Measurements from ENCODE around the gene YIPF4.
"Not testable (repeated sequence)": the region's sequence is repeated elsewhere in the genome, so short reads cannot be mapped to it uniquely, and the experiment has no call there.

YIPF4 gene

DNA sequence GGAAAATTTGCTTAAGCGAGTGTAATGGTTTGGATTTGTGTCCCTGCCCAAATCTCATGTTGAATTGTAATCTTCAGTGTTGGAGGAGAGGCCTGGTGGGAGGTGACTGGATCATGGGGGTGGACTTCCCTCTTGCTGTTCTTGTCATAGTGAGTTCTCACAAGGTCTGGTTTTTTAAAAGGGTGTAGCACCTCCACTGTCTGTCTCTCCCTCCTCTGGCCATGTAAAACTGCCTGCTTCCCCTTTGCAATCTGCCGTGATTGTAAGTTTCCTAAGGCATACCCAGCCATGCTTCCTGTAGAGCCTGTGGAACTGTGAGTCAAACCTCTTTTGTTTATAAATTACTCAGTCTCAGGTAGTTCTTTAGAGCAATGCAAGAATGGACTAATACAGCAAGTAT lies 6.6 kb downstream of the YIPF4 start:
- in situ Hi-C loops (cut with HindIII; ENCODE audit: low sequenced_read_pairs): no loop called here

DNA sequence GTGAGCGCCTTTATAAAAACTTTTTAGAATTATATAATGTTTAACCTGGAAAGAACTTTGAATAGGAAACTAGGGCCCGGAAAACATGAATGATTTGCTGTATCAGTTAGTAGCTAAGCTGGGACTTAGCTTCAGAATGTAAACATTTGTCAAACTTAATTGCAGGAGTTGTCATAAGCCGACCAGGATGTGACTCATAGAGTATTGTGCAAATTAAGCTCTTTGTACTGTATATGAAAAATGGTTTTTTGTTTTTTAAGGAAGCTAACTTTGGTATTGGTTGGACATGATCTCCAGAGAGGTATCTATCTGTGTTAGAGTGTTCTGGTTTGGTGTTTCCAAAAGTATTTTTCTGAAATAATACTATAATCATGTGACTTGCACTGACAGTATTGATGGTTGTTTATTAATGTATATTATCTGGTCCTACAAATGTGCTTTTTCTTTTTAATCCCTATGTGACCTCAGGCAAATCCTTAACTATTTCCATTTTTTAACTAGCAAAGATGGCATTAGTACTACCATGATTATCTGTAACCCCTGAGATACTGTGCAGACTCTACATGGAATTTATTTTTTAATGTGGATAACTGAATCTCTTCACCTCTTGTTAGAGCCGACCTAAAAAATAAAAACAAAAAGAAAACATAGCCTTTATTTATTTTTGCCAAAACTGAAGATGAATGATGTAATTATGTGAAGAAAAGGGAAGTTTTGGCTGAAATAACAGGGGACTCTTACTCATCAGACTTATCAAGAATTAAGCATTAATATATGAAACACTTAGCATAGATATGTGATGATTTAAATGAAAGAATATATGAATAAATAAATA lies 11.7 kb downstream of the YIPF4 start:
- in situ Hi-C loops (cut with HindIII; ENCODE audit: low sequenced_read_pairs): no loop called here

DNA sequence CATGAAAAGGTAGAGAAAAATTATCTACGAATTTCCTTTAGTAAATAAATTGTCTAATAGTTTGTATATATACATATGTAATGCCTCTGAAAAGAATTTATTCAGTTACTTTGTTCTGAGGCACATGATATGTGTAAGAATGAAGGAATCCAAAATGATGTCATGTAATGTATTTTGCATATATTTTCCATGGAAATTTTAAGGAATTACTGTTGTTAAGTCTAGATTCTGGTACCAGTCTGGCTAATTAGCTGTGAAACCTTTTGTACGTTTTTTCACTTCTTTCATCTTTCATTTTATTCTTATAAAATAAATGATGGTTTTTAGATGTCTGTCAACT lies 12.3 kb downstream of the YIPF4 start:
- in situ Hi-C loops (cut with HindIII; ENCODE audit: low sequenced_read_pairs): no loop called here

DNA sequence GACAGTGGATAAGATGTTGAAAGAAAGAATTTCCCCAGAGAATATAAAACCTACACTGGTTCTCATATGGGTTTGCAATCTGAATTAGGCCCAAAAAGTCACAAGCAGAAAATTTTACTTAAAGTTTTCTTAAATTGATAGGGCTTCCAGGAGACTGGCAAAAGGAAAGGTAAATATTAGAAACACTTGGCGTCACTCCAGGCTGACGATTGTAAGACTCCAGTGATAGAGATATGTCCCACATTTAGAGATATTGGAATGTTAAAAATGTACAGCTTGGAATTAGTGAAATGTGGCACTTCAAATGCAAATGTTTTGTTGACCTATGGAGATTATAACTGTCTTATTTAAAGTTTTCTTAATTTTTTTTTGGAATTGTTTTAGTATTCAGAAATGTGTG lies 14.0 kb downstream of the YIPF4 start:
- in situ Hi-C loops (cut with HindIII; ENCODE audit: low sequenced_read_pairs): no loop called here

DNA sequence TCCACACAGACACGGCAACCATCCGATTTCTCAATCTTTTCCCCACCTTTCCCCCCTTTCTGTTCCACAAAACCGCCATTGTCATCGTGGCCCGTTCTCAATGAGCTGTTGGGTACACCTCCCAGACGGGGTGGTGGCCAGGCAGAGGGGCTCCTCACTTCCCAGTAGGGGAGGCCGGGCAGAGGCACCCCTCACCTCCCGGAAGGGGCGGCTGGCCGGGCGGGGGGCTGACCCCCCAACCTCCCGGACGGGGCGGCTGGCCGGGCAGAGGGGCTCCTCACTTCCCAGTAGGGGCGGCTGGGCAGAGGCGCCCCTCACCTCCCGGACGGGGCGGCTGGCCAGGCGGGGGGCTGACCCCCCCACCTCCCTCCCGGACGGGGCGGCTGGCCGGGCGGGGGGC lies 15.8 kb downstream of the YIPF4 start:
- in situ Hi-C loops (cut with HindIII; ENCODE audit: low sequenced_read_pairs): not testable (repeated sequence)

DNA sequence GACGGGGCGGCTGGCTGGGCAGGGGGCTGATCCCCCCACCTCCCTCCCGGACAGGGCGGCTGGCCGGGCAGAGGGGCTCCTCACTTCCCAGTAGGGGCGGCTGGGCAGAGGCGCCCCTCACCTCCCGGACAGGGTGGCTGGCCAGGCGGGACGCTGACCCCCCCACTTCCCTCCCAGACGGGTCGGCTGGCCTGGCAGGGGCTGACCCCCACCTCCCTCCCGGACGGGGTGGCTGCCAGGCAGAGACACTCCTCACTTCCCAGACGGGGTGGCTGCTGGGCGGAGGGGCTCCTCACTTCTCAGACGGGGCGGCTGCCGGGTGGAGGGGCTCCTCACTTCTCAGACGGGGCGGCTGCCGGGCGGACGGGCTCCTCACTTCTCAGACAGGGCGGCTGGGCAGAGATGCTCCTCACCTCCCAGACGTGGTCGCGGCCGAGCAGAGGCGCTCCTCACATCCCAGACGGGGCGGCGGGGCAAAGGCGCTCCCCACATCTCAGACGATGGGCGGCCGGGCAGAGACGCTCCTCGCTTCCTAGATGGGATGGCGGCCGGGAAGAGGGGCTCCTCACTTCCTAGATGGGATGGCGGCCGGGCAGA lies 16.4 kb downstream of the YIPF4 start:
- in situ Hi-C loops (cut with HindIII; ENCODE audit: low sequenced_read_pairs): not testable (repeated sequence)

DNA sequence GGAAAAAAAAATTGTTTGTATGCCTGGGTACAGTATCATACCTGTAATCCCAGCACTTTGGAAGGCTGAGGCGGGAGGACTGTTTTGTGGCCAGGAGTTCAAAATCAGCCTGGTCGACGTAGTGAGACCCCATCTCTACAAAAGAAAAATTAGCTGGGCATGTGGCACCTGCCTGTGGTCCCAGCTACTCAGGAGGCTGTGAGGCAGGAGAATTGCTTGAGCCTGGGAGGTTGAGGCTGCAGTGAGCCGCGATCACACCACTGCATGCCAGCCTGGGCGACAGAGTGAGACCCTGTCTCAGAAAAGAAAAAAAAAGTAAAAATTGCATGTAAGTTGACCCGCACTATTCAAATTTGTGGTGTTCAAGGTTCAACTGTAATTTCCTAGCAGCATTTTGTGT lies 32.9 kb downstream of the YIPF4 start:
- in situ Hi-C loops (cut with HindIII; ENCODE audit: low sequenced_read_pairs): no loop called here

DNA sequence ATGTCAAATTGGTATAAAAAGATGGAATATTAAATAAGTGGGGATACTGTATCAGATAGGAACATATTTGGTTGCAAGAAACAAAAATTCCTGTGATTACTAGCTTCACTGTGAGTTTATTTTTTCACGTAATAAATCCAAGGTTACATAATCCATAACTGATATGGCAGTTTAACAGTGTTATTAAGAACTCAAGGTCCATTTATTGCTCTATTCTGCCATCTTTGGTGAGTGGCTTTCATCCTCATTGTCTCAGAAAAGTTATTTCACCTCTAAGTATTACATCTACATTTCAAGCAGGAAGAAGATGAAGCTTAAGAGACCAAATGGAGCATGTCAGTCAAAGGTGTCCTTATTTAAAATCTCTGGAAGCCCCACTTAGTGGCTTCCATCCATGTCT lies 37.2 kb downstream of the YIPF4 start:
- in situ Hi-C loops (cut with HindIII; ENCODE audit: low sequenced_read_pairs): loop anchor here (5.0 kb wide), 1 partner anchor 67 kb away; no protein-coding TSS in a partner anchor

DNA sequence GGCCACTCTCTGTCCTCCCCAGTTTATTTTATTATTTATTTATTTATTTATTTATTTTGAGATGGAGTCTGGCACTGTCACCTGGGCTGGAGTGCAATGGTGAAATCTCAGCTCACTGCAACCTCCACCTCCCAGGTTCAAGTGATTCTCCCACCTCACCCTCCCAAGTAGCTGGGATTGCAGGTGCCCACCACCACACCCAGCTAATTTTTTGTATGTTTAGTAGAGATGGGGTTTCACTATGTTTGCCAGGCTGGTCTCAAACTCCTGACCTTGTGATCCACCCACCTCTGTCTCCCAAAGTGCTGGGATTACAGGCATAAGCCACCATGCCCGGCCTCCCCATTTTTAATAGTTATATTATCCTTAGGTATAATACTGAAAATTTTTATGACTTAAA lies 51.0 kb downstream of the YIPF4 start:
- in situ Hi-C loops (cut with HindIII; ENCODE audit: low sequenced_read_pairs): not testable (repeated sequence)

DNA sequence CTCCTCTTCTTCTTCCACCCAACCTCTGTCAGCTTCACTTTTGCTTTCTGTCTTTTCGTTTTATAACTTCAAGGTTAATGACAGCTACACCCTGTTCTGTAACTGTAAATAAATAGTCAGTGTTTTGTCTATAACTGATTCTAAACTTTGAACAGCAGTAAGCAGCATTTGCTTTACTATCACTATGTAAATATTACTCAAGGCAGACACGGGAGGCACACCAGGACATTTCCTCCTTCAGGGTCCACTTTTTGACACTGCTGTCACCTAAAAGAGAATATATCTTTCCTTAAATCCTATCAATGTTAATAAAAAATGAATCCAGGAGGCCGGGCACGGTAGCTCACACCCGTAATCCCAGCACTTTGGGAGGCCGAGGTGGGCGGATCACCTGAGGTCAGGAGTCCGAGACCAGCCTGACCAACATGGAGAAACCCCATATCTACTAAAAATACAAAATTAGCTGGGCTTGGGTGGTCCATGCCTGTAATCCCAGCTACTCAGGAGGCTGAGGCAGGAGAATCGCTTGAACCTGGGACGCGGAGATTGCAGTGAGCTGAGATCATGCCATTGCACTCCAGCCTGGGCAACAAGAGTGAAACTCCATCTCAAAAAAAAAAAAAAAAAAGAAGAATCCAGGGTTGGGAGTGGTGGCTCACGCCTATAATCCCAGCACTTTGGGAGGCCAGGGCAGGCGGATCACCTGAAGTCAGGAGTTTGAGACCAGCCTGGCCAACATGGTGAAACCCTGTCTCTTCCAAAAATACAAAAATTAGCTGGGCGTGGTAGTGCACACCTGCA lies 51.7 kb downstream of the YIPF4 start:
- in situ Hi-C loops (cut with HindIII; ENCODE audit: low sequenced_read_pairs): not testable (repeated sequence)

DNA sequence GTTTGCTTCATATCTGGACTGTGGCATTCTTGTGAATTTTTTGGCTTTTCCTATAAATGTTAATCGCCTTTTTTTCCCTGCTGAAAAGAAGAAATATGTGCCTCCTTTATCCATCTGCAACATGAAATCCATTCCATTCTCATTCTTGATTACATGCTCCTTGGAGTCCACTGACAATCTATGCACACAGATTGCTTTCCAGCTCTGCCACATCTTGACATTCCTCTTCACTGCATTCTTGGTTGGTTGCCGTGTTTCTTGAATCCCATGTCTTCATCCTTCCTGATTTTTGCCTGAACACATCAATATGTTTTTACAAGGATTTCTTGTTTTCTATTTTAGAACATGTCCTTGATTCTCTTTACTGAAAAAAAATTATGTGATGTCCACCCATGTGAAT lies 52.4 kb downstream of the YIPF4 start:
- in situ Hi-C loops (cut with HindIII; ENCODE audit: low sequenced_read_pairs): no loop called here

DNA sequence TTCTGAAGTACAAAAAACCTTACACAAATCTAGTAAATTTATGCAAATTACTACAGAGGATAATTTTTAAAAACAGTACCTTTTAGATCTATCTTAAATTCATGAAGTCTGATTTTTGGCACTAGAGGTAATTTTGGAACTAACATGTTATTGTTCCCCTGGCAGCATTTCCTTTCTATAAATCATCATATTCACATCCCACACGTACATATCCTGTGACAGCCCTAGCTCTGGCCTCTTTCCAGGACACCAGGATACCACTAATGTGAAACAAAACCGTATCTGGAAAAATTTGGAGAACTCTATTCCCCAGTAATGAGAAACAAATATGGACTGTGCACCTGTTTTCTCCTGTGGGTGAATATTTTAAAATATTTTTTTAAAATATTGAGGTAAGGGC lies 65.1 kb downstream of the YIPF4 start:
- in situ Hi-C loops (cut with HindIII; ENCODE audit: low sequenced_read_pairs): no loop called here

DNA sequence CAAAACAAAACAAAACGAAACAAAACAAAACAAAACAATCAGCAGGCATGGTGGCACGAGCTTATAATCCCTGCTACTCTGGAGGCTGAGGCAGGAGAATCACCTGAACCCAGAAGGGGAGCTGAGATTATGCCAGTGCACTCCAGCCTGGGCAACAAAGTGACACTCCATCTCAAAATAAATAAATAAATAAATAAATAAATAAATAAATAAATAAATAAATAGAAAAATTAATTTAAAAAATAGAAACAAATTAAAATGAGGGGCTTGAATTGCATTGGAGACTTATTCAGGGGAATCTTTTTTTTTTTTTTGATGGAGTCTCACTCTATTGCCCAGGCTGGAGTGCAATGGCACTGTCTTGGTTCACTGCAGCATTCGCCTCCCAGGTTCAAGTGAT lies 73.1 kb downstream of the YIPF4 start:
- in situ Hi-C loops (cut with HindIII; ENCODE audit: low sequenced_read_pairs): not testable (repeated sequence)

DNA sequence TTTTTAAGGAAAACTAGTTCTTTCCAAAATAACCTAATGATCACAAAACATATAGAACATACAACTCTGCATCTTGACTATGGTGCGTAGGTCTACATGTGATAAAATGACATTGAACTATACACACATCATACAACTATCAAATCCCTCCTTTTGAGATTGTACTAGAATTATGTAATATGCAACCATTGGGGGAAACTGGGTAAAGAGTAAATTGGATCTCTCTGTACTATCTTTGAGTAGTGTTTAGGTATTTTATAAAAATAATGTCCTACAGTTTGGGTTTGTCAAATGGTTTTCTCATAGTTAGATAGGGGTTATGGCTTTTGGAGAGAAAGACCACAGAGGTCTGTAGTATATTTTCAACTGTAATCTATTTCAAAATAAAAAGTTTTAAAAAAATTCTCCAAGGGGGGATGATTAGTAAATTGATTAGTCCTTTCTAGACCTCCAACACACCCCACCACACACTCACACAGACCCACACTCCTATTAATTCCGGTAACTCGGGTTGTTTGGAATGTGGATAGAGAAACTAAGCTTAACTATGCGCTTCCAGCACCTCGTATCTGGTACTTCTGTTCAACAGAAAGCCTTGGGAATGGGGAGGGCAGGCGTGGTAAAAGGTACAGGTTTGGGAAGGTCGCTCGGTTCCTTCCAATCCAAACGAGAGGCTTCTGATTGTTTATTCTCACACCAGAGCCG lies 78.4 kb downstream of the YIPF4 start:
- in situ Hi-C loops (cut with HindIII; ENCODE audit: low sequenced_read_pairs): no loop called here

DNA sequence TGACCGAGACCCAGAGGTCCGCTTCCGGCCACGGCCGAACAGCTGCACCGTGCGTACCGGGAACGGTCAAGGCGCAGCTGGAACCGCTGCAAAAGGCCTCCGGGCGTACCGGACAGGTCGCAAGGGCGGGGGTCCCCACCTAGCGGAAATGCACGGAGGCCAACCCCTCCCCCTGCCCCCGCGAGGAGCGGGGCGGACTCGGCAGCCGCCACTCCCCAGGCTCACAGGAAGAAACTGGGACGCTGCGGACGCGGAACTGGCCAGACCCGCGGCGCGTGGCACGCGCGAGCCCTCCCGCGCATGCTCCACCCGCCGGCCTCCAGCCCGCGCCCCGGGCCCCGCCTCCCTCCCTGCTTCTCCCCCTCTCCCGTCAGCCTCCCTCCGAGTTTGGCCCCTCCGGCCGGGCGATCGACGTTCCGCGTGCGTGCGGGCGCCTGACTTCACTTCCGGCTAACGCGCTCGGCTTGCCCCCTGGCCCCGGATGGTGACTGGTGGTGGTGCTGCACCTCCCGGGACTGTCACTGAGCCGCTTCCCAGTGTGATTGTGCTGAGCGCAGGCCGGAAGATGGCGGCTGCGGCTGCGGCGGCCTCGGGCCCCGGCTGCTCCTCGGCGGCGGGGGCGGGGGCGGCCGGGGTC lies 79.1 kb downstream of the YIPF4 start, which contains the start of gene BIRC6:
Gene BIRC6, plus strand, starts transcription at position 343 of the 637 bp plus-strand sequence. Its CDS starts 139 bp downstream, at position 482.
- in situ Hi-C loops (cut with HindIII; ENCODE audit: low sequenced_read_pairs): no loop called here

DNA sequence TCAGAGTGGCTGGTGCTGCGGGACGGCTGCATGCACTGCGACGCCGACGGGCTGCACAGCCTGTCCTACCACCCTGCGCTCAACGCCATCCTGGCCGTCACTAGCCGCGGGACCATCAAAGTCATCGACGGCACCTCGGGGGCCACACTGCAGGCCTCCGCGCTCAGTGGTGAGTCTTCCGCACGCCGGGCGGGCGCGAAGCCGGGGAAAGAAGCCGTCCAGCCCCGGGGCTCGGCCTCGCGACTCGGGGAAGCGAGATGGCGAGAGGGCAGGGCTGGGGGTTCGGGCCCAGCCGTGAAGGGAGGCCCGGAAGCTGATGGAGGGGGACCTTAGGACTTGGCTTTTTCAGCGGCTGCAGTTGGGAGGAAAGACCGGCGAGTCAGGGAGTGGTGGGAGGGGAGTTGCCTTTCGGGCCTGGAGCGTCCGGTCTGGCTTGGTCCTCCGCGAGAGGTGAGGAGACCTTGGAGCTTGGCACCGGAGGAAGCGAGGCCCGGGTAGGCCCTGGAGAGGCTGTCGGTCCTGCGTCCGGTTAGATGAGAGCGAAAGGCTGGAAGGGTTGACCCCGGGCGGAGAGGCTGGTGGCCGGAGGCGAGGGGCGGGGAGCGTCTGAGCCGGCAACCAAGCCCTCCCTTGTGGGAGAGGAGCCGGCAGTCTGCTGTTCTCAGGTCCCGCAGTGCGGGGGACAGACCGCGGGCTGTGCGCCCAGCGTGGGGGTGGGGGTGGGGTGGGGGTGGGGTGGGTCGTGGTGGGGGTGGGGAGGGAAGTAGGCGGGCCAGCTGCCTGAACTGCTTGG lies 79.8 kb downstream of the YIPF4 start:
- in situ Hi-C loops (cut with HindIII; ENCODE audit: low sequenced_read_pairs): no loop called here

DNA sequence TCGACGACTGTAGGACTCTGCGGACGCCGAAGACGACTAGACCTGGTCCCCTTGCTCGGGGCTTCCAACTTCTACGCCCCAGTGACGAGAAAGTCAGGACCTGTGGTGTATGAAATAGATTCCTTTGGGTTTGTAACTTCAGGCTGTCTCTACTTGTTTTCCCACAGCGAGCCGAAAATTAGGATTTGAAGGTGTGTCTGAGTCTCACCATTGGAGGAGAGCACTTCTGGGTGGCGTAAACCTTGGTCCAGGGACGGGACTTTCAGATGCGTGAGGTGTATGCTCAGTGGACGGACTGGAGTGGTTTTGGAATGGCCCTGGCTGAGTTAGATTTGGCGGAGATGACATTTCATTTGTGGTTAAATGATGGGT lies 80.4 kb downstream of the YIPF4 start:
- in situ Hi-C loops (cut with HindIII; ENCODE audit: low sequenced_read_pairs): no loop called here

DNA sequence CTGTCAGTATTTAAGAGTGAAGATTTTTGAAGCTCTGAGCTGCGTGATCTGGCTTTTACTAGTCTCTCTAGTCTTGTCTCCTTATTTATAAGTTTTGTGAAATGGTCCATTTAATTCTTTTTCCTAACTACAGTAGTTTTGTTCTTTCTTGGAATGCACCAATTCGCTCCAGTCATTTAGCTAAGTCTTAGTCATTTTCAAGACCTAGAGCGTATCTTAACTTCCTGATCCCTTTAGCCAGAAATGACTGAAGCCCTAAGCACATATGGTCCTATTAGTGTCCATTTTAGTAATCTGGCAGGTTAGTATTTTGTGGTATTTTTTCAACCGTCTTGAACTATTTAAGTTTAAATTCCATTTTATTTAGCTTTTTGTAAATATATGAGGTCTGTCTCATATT lies 82.7 kb downstream of the YIPF4 start:
- in situ Hi-C loops (cut with HindIII; ENCODE audit: low sequenced_read_pairs): no loop called here

DNA sequence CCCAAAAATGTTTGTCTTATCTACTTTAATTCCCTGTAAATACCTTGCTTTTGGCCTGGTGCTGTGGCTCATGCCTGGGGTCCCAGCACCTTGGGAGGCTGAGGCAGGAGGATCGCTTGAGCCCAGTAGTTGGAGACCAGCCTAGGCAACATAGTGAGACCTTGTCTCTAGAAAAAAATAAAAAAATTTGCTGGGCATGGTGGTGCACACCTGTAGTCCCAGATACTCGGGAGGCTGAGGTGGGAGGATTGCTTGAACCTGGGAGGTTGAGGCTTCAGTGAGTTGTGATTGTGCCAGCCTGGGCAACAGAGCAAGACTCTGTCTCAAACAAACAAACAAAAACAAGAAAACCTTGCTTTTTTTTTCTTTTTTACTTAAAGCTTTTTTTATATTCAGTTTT lies 85.3 kb downstream of the YIPF4 start:
- in situ Hi-C loops (cut with HindIII; ENCODE audit: low sequenced_read_pairs): not testable (repeated sequence)

DNA sequence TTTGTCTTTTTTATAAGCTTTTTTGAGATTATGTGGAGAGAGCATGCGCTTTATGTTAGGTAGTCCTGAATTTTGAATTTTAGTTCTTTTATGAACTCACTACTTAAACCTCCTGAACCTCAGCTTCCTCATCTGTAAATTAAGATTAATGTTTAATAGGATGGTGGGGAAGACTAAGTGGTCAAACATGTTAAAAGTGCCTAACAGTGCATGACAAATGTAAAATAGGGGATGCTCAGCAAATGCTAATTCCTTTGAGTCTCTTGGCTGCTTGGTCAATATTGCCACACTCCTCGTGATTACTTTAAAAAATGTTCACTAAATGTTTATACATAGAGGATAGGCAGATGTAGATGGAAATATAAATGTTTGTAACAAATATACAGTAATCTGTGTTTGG lies 85.9 kb downstream of the YIPF4 start:
- in situ Hi-C loops (cut with HindIII; ENCODE audit: low sequenced_read_pairs): no loop called here
